ENCODE measurements around the gene SSMEM1. TPM values are rescaled to one million over a fixed set of nuclear protein-coding genes. Genes with fewer than 3 reads are reported as not detected.
"Not testable (repeated sequence)": the region's sequence is repeated elsewhere in the genome, so short reads cannot be mapped to it uniquely, and the experiment has no call there.

The SSMEM1 gene, protein sequence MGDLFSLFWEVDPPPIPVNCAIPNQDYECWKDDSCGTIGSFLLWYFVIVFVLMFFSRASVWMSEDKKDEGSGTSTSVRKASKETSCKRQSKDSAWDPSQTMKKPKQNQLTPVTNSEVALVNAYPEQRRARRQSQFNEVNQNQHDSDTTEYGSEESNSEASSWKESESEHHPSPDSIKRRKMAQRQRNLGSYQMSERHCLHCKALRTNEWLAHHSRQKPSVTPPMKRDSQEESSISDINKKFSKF
- total RNA-seq, result not detected
- long read RNA-seq, result 0 reads

GRCh38 chr7:130207642-130208041 is at the start of gene SSMEM1:
SSMEM1 (plus strand) TSS chr7:130207860; CDS start chr7:130207911, 51 bp downstream.
- intact Hi-C loops (cut with DNase I), result loop anchor here (10.0 kb wide), 1 partner anchor 123 kb away; no protein-coding TSS in a partner anchor
- DNase-seq (ENCODE audit: low spot score), result no peak

GRCh38 chr7:130160023-130160422 is 47.6 kb upstream of the SSMEM1 start:
- intact Hi-C loops (cut with DNase I), result no loop called here
- DNase-seq (ENCODE audit: low spot score), result no peak

GRCh38 chr7:130160455-130160854 is 47.2 kb upstream of the SSMEM1 start:
- intact Hi-C loops (cut with DNase I), result no loop called here
- no peak for DNase-seq (ENCODE audit: low spot score)

DNA sequence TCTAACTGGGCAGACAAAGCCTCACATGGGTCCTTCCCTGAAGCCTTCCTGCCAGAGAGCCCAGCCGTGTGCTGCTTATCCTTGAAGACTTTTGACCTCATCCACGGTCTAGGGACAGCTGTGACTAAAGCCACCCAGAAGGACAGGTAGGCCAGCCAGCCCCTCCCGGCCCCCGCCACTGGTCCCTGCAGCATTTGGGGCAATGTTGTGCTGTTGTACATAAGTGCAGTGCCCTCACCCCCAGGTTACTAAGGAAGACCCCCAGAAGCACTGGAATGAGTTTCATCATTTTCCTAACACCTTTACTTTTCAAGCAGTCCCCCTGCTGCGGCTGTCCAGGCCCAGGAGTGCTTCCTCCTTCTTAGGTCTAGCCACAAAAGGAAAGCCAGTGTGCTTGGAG is 45.5 kb upstream of the SSMEM1 start:
- no peak for DNase-seq (ENCODE audit: low spot score)
- intact Hi-C loops (cut with DNase I), result no loop called here

- intact Hi-C loops (cut with DNase I), result no loop called here
Observed at GRCh38 chr7:130174237-130174959, 33.3 kb upstream of the SSMEM1 start.

GRCh38 chr7:130178251-130178650 is 29.4 kb upstream of the SSMEM1 start:
- no peak for DNase-seq (ENCODE audit: low spot score)
- intact Hi-C loops (cut with DNase I), result no loop called here

More at GRCh38 chr7:130174237-130174959, 33.3 kb upstream of the SSMEM1 start:
- no peak for DNase-seq (ENCODE audit: low spot score)

- DNase-seq (ENCODE audit: low spot score), result no peak
- intact Hi-C loops (cut with DNase I), result no loop called here
Observed at GRCh38 chr7:130179631-130180030, 28.0 kb upstream of the SSMEM1 start.

GRCh38 chr7:130180571-130181262 is 26.9 kb upstream of the SSMEM1 start:
- DNase-seq (ENCODE audit: low spot score), result no peak

DNA sequence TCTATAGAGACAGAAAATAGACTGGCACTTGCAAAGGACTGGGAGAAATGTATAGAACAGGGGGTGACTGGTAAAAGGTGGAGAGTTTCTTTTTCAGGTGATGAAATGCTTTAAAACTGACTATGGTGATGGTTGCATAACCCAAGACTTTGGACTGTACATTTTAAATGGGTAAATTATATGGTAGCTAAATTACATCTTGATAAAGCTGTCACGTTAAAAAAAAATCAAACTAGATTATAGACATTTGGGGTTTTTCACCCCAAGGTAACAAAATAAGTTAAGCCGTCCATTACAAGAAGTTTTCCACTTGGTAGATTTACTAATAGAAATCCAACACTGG is 26.4 kb upstream of the SSMEM1 start:
- no peak for DNase-seq (ENCODE audit: low spot score)
- intact Hi-C loops (cut with DNase I), result no loop called here

More at GRCh38 chr7:130180571-130181262, 26.9 kb upstream of the SSMEM1 start:
- intact Hi-C loops (cut with DNase I), result no loop called here

DNA sequence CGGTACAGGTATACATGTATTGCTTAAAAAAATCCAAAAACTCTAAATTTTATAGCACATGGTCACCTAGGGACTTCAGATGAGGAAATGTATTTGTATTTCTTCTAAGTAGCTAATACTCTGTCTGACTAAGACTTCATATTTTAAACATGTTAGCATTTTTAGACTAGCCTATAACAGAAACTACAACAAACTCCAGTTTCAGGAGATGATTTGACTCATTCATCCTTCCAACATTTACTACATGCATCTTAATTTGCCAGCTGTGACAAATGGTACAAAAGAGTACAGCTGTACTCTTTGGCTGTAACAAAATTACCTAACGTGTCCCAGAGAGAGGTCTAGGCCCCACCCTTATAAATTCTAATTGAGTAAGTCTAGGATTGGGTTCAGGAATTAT is 24.7 kb upstream of the SSMEM1 start:
- no peak for DNase-seq (ENCODE audit: low spot score)
- intact Hi-C loops (cut with DNase I), result no loop called here

GRCh38 chr7:130184349-130184748 is 23.3 kb upstream of the SSMEM1 start:
- DNase-seq (ENCODE audit: low spot score); intact Hi-C loops (cut with DNase I): not testable (repeated sequence)

- intact Hi-C loops (cut with DNase I), result no loop called here
- DNase-seq (ENCODE audit: low spot score), result no peak
Observed at GRCh38 chr7:130187360-130187759, 20.3 kb upstream of the SSMEM1 start.

GRCh38 chr7:130189343-130189742 is 18.3 kb upstream of the SSMEM1 start:
- no peak for DNase-seq (ENCODE audit: low spot score)
- intact Hi-C loops (cut with DNase I), result no loop called here

- intact Hi-C loops (cut with DNase I), result no loop called here
- DNase-seq (ENCODE audit: low spot score), result no peak
Observed at GRCh38 chr7:130191791-130192190, 15.9 kb upstream of the SSMEM1 start.

DNA sequence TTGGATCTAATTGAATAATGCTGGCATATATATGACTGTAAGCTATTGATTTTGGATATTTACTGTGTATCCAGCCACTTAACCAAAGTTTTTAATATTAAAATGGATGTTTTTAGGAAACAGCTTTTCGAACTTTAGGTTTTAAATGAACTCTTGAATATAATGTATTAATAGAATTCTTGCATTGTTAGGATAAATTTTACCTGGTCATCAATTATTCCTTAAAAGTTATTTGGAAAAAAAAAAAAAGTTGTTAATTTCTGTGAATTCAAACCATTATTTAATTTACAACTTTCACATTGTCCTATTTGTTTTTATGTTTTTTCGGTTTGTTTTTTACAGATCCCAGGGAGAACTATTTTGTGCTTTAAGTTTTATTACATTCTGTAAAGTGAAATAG is 12.3 kb upstream of the SSMEM1 start:
- intact Hi-C loops (cut with DNase I), result no loop called here
- DNase-seq (ENCODE audit: low spot score), result no peak

DNA sequence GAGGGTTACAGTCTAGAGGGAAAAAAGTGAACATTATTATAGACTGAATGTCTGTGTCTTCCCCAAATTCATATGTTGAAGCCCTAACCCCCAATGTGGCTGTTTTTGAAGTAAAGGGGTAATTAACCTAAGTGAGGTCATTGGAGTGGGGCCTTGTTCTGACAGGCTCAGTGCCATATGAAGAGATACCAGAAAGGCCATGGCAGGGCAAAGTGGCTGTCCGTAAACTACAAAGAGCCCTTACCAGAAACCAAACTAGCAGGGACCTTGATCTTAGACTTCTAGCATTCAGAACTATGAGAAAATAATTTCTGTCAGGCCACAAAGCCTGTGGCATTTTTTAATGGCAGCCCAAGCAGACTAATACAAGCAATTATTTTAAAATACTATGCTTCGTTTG is 11.2 kb upstream of the SSMEM1 start:
- intact Hi-C loops (cut with DNase I), result no loop called here
- no peak for DNase-seq (ENCODE audit: low spot score)

GRCh38 chr7:130197094-130197493 is 10.6 kb upstream of the SSMEM1 start:
- no peak for DNase-seq (ENCODE audit: low spot score)
- intact Hi-C loops (cut with DNase I), result no loop called here

- no peak for DNase-seq (ENCODE audit: low spot score)
- intact Hi-C loops (cut with DNase I), result loop anchor here (10.0 kb wide), 1 partner anchor 117 kb away; no protein-coding TSS in a partner anchor
Observed at GRCh38 chr7:130201796-130202195, 5.9 kb upstream of the SSMEM1 start.

DNA sequence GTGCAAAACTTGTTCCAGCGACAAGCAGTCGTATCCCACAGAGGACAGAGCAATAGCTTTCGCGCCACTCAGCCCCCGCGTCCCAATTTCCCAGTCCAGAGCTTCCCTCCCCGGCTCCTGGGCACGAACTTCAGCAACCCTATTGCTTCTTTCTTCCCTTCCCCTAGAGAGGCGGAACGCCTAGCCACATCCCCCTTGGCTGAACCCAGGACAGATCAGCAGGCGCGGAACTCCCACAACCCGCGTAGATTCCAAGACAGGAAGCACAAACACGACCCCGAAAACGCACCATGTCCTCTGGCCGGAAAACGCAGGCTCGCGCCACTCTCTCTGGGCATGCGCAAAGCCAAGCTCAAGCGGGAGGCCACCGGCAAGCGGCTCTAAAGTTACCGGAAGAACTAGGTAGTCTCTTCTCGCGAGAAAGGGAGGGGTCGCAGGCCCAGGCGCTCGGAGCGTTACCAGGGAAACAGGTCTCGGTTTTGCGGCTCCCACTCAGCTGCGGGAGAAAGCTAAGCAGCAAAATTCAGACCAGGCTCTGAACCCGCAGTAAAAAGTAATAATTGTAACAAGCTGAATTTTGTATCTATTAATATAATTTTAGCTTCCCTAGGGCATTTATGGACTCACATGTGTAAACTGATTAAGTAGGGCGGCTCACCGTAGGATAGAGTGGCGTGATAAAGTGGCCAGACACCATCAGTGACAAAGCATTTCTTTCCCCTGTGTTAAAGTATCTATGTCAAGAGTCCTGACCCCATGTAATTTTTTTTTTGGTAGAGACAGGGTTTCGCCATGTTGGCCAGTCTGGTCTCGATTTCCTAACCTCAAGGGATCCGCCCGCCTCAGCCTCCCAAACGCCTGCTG is 2.3 kb upstream of the SSMEM1 start, which contains the start of gene TMEM209:
TMEM209 (minus strand) TSS at position 323 of the 864 bp plus-strand sequence; CDS start at position 292, 31 bp downstream.
- intact Hi-C loops (cut with DNase I), result loop anchor here (10.0 kb wide), 1 partner anchor 121 kb away; no protein-coding TSS in a partner anchor
- peak; percentile 96 for DNase-seq (ENCODE audit: low spot score)
